H9 (cell line): ENCODE measurements around the gene ODC1. TPM values are rescaled to one million over a fixed set of nuclear protein-coding genes. Genes with fewer than 3 reads are reported as not detected.
"Not testable (repeated sequence)": the region's sequence is repeated elsewhere in the genome, so short reads cannot be mapped to it uniquely, and the experiment has no call there.

Experiments
- DNase-seq: peaks from one replicate; pipeline ENCODE4 v3.0.0-alpha.2; 2017
- H2AFZ ChIP-seq: one replicate; pipeline ENCODE4 v1.6.1; 2013; ENCODE audit warnings: mild to moderate bottlenecking, low read length, control low read depth, moderate library complexity
- H2AK5ac ChIP-seq: 2 replicates; pipeline ENCODE4 v1.6.1; 2013; ENCODE audit warnings: low read length, control low read depth, mixed read lengths; ENCODE audit not compliant: insufficient read length
- H2BK120ac ChIP-seq: one replicate; pipeline ENCODE4 v1.6.1; 2013; ENCODE audit warnings: low read depth, mild to moderate bottlenecking, low read length, control low read depth, inconsistent platforms; ENCODE audit not compliant: poor library complexity, severe bottlenecking
- H2BK12ac ChIP-seq: 2 replicates; pipeline ENCODE4 v1.6.1; 2013; ENCODE audit warnings: low read length, control low read depth, mixed read lengths, low read depth; ENCODE audit not compliant: insufficient read length
- H2BK15ac ChIP-seq: 2 replicates; pipeline ENCODE4 v1.6.1; 2013; ENCODE audit warnings: low read depth, low read length, control low read depth
- H2BK20ac ChIP-seq: one replicate; pipeline ENCODE4 v1.6.1; 2013; ENCODE audit warnings: low read depth, mild to moderate bottlenecking, low read length, control low read depth, inconsistent platforms; ENCODE audit not compliant: poor library complexity, severe bottlenecking
- H2BK5ac ChIP-seq: 2 replicates; pipeline ENCODE4 v1.6.1; 2013; ENCODE audit warnings: low read length, control low read depth, mixed read lengths; ENCODE audit not compliant: insufficient read length
- H3K14ac ChIP-seq: 2 replicates; pipeline ENCODE4 v1.6.1; 2013; ENCODE audit warnings: low read length, control low read depth; ENCODE audit not compliant: insufficient read depth
- H3K18ac ChIP-seq: 2 replicates; pipeline ENCODE4 v1.6.1; 2013; ENCODE audit warnings: low read depth, mild to moderate bottlenecking, mixed read lengths, low read length, control low read depth; ENCODE audit not compliant: insufficient read length
- H3K23ac ChIP-seq: 2 replicates; pipeline ENCODE4 v1.6.1; 2013; ENCODE audit warnings: low read length, control low read depth, mixed read lengths, low read depth; ENCODE audit not compliant: insufficient read length
- H3K23me2 ChIP-seq: 2 replicates; pipeline ENCODE4 v1.6.1; 2013; ENCODE audit warnings: low read depth, mild to moderate bottlenecking, mixed read lengths, low read length, control low read depth; ENCODE audit not compliant: insufficient read length, poor library complexity, severe bottlenecking
- H3K27ac ChIP-seq: 2 replicates; pipeline ENCODE4 v1.5.1; 2013; ENCODE audit warnings: low read length, control low read depth, mixed read lengths, low read depth; ENCODE audit not compliant: insufficient read length
- H3K27me3 ChIP-seq: 2 replicates; pipeline ENCODE4 v1.6.1; 2013; ENCODE audit warnings: low read length, control low read depth, inconsistent platforms; ENCODE audit not compliant: insufficient read depth
- H3K4ac ChIP-seq: 2 replicates; pipeline ENCODE4 v1.6.1; 2013; ENCODE audit warnings: low read depth, mild to moderate bottlenecking, control low read depth, inconsistent platforms, low read length, moderate library complexity
- H3K4me1 ChIP-seq: 2 replicates; pipeline ENCODE4 v1.6.1; 2013; ENCODE audit warnings: low read length, control low read depth, inconsistent platforms; ENCODE audit not compliant: insufficient read depth
- H3K4me2 ChIP-seq: 2 replicates; pipeline ENCODE4 v1.6.1; 2013; ENCODE audit warnings: low read length, control low read depth, mixed read lengths; ENCODE audit not compliant: insufficient read length, insufficient read depth
- H3K56ac ChIP-seq: 2 replicates; pipeline ENCODE4 v1.6.1; 2013; ENCODE audit warnings: low read depth, mild to moderate bottlenecking, mixed read lengths, low read length, control low read depth; ENCODE audit not compliant: insufficient read length
- H3K79me1 ChIP-seq: 2 replicates; pipeline ENCODE4 v1.6.1; 2013; ENCODE audit warnings: low read depth, mild to moderate bottlenecking, moderate library complexity, low read length, control low read depth, inconsistent platforms; ENCODE audit not compliant: insufficient read depth, poor library complexity, severe bottlenecking
- H3K79me2 ChIP-seq: 2 replicates; pipeline ENCODE4 v1.6.1; 2013; ENCODE audit warnings: low read length, control low read depth, inconsistent platforms; ENCODE audit not compliant: insufficient read depth
- H3K9ac ChIP-seq: 2 replicates; pipeline ENCODE4 v1.6.1; 2013; ENCODE audit warnings: low read length, control low read depth, mixed read lengths; ENCODE audit not compliant: insufficient read length; ENCODE audit errors: extremely low read depth
- H3K9me3 ChIP-seq: one replicate; pipeline ENCODE4 v1.6.1; 2013; ENCODE audit warnings: low read depth, low read length, inconsistent platforms; ENCODE audit not compliant: control insufficient read depth
- H3T11ph ChIP-seq: one replicate; pipeline ENCODE4 v1.6.1; 2013; ENCODE audit warnings: mild to moderate bottlenecking, low read length, control low read depth, inconsistent platforms
- H4K20me1 ChIP-seq: one replicate; pipeline ENCODE4 v1.6.1; 2013; ENCODE audit not compliant: control insufficient read depth, insufficient read length, insufficient read depth
- H4K5ac ChIP-seq: 2 replicates; pipeline ENCODE4 v1.6.1; 2013; ENCODE audit warnings: low read depth, mild to moderate bottlenecking, mixed read lengths, low read length, control low read depth; ENCODE audit not compliant: insufficient read length
- H4K8ac ChIP-seq: replicated peaks from 2 replicates; pipeline ENCODE4 v1.6.1; 2013; ENCODE audit warnings: low read length, control low read depth, mixed read lengths, low read depth; ENCODE audit not compliant: insufficient read length
- H4K91ac ChIP-seq: 2 replicates; pipeline ENCODE4 v1.6.1; 2013; ENCODE audit warnings: low read depth, mild to moderate bottlenecking, moderate library complexity, mixed read lengths, low read length, control low read depth; ENCODE audit not compliant: insufficient read length
- H3K27ac Mint-ChIP-seq, 3 experiments: 2 replicates in 2 of 3; 3 replicates in 1 of 3; pipeline ENCODE4 v1.8.0; 2020 to 2021; ENCODE audit warnings: mixed read lengths in 3 of 3, mild to moderate bottlenecking in 1 of 3, moderate library complexity in 1 of 3
- H3K27me3 Mint-ChIP-seq: 2 replicates; pipeline ENCODE4 v1.8.0; 2021; ENCODE audit warnings: low read depth, mild to moderate bottlenecking, moderate library complexity, mixed read lengths
- H3K36me3 Mint-ChIP-seq, 3 experiments: 2 replicates in 2 of 3; 3 replicates in 1 of 3; pipeline ENCODE4 v1.8.0; 2020 to 2021; ENCODE audit warnings: low read depth in 3 of 3, mixed read lengths in 3 of 3; ENCODE audit not compliant: insufficient read depth in 1 of 3
- H3K4me1 Mint-ChIP-seq, 2 experiments: 2 replicates each; pipeline ENCODE4 v1.8.0; 2020; ENCODE audit warnings: mixed read lengths in 2 of 2
- H3K4me3 Mint-ChIP-seq, 2 experiments: 2 replicates in 1 of 2; 3 replicates in 1 of 2; pipeline ENCODE4 v1.8.0; 2020 to 2021; ENCODE audit warnings: mild to moderate bottlenecking in 2 of 2, mixed read lengths in 2 of 2, moderate library complexity in 1 of 2
- H3K9me3 Mint-ChIP-seq, 2 experiments: 2 replicates in 1 of 2; 3 replicates in 1 of 2; pipeline ENCODE4 v1.8.0; 2020; ENCODE audit warnings: mild to moderate bottlenecking in 2 of 2, mixed read lengths in 2 of 2, moderate library complexity in 1 of 2
- CTCF ChIP-seq: fragments of 200-600 bp; sonication (generic); conservative IDR thresholded peaks from 3 replicates; pipeline ENCODE4 v1.8.0; 2021; ENCODE audit warnings: antibody characterized with exemption, mild to moderate bottlenecking
- whole genome bisulfite sequencing: extraction: QIAGEN DNeasy Blood & Tissue Kit; methylation state at CpG from one replicate; pipeline ENCODE4 v1.1.7; 2013; ENCODE audit warnings: missing lambda C conversion rate, low lambda C conversion rate, mixed read lengths; ENCODE audit not compliant: insufficient read length; ENCODE audit errors: extremely low coverage; 5-methylcytosine and 5-hydroxymethylcytosine counted together
- total RNA-seq: library from RNA; stranded (reverse); gene quantifications from 2 replicates; pipeline ENCODE4 v1.2.1, GENCODE V29; 2021

Gene ODC1
- total RNA-seq, 1 experiment from 2014 or later, result 48.3 TPM

- Histone ChIP-seq H3T11ph (no peak overlapping the region), H2AFZ (no peak overlapping the region), H4K20me1 (no peaks in the 10 kb centered on the region), H3K56ac (no peak overlapping the region), H3K27ac (no peak overlapping the region), H2BK20ac (no peak overlapping the region), H3K14ac (no peak overlapping the region), H3K18ac (no peak overlapping the region), H3K27me3 (no peaks in the 10 kb centered on the region), H3K4me1 (no peaks in the 10 kb centered on the region), H3K4ac (no peak overlapping the region), H3K23ac (no peak overlapping the region), H4K8ac (no peak overlapping the region), H3K9me3 (no peaks in the 10 kb centered on the region), H2BK15ac (no peak overlapping the region), H4K91ac (no peak overlapping the region), H3K4me2 (no peak overlapping the region), H3K9ac (no peak overlapping the region), H2BK120ac (no peak overlapping the region), H3K79me2 (no peaks in the 10 kb centered on the region), H3K23me2 (no peaks in the 10 kb centered on the region), H4K5ac (no peak overlapping the region), H3K79me1 (no peaks in the 10 kb centered on the region), H2BK5ac (no peak overlapping the region), H2AK5ac (no peak overlapping the region), H2BK12ac (no peak overlapping the region)
- no peak for TF ChIP-seq CTCF
- DNase-seq, result no peak
- no CpG with 5 or more reads among the region's 13 CpGs for whole genome bisulfite sequencing
- peaks cover 0 to 3% of the 10 kb centered on the region in 2 experiments; a peak in 2 of 4 replicates for H3K4me1 Mint-ChIP-seq
- peaks cover 7 to 13% of the 10 kb centered on the region in 2 experiments for H3K9me3 Mint-ChIP-seq
- H3K36me3 Mint-ChIP-seq, result peaks cover 0 to 8% (median 5%) of the 10 kb centered on the region in 3 experiments; a peak in 2 of 7 replicates
- peak overlapping the region in 1 of 3 experiments; percentile 82; a peak in 1 of 7 replicates for H3K27ac Mint-ChIP-seq
- H3K27me3 Mint-ChIP-seq, result peaks cover 4% of the 10 kb centered on the region; the same call in 1 of the 2 replicates
- H3K4me3 Mint-ChIP-seq, result no peak overlapping the region
These were observed 41.9 kb upstream of the ODC1 start for GRCh38 chr2:10489842-10490555.

GRCh38 chr2:10488142-10488541 is 40.0 kb upstream of the ODC1 start:
- not testable (repeated sequence) for H3K79me1 ChIP-seq, H3K79me2 ChIP-seq, H3K4me2 ChIP-seq, H3K9me3 ChIP-seq, H3K27me3 Mint-ChIP-seq, H2BK15ac ChIP-seq, H2BK12ac ChIP-seq, H3K56ac ChIP-seq, H2AFZ ChIP-seq, H3K9ac ChIP-seq, H2AK5ac ChIP-seq, H3K27ac Mint-ChIP-seq, H3K4me3 Mint-ChIP-seq, H3K14ac ChIP-seq, DNase-seq, H3K23me2 ChIP-seq, H4K5ac ChIP-seq, H3K4me1 Mint-ChIP-seq, H3K18ac ChIP-seq, H2BK20ac ChIP-seq, H4K8ac ChIP-seq, H4K20me1 ChIP-seq, H3K4me1 ChIP-seq, H3K4ac ChIP-seq, H3K27ac ChIP-seq, H3T11ph ChIP-seq, H3K27me3 ChIP-seq, H3K23ac ChIP-seq, H3K36me3 Mint-ChIP-seq, H2BK120ac ChIP-seq, H2BK5ac ChIP-seq, H4K91ac ChIP-seq
- peaks cover 7 to 13% of the 10 kb centered on the region in 2 experiments for H3K9me3 Mint-ChIP-seq
- WGBS, result no CpG with 5 or more reads among the region's 8 CpGs
